ENCODE results near the gene OR13A1. TPM values are rescaled to one million over a fixed set of nuclear protein-coding genes. Genes with fewer than 3 reads are reported as not detected.
"Not testable (repeated sequence)": the region's sequence is repeated elsewhere in the genome, so short reads cannot be mapped to it uniquely, and the experiment has no call there.

Gene OR13A1
- total RNA-seq, 3 donors from 2014 or later, result not detected

- ATAC-seq, result no peak
- intact Hi-C loops (cut with DNase I, micrococcal nuclease), result no loop called here
- no peak for DNase-seq
- Histone ChIP-seq H3K36me3 (ENCODE audit: low read depth) (no peaks in the 10 kb centered on the region), H3K4me1 (ENCODE audit: low read depth) (no peaks in the 10 kb centered on the region), H3K9me3 (peaks cover 1% of the 10 kb centered on the region), H3K4me3 (no peak overlapping the region)
- no peak for TF ChIP-seq CTCF (IDR thresholded peaks at IDR 0.05)
Observed at GRCh38 chr10:45308707-45309106, 6.7 kb downstream of the OR13A1 start.

GRCh38 chr10:45302573-45302972 lies 12.8 kb downstream of the OR13A1 start:
- H3K4me3 ChIP-seq, result no peak overlapping the region
- ATAC-seq (no peak), DNase-seq (no peak)
- no peaks in the 10 kb centered on the region for H3K9me3 ChIP-seq
- H3K4me1 ChIP-seq (ENCODE audit: low read depth), result no peaks in the 10 kb centered on the region
- intact Hi-C loops (cut with DNase I, micrococcal nuclease), result no loop called here
- no peak for TF ChIP-seq CTCF (IDR thresholded peaks at IDR 0.05)
- no peaks in the 10 kb centered on the region for H3K36me3 ChIP-seq (ENCODE audit: low read depth)

- H3K4me1 ChIP-seq (ENCODE audit: low read depth); DNase-seq; H3K36me3 ChIP-seq (ENCODE audit: low read depth); intact Hi-C loops (cut with DNase I, micrococcal nuclease); H3K9me3 ChIP-seq; H3K4me3 ChIP-seq; ATAC-seq: not testable (repeated sequence)
Observed at GRCh38 chr10:45298341-45298955, 17.0 kb downstream of the OR13A1 start.

- Histone ChIP-seq H3K4me1 (ENCODE audit: low read depth) (no peaks in the 10 kb centered on the region), H3K36me3 (ENCODE audit: low read depth) (no peaks in the 10 kb centered on the region), H3K9me3 (no peaks in the 10 kb centered on the region), H3K4me3 (no peak overlapping the region)
- DNase-seq (no peak), ATAC-seq (no peak)
- no peak for TF ChIP-seq CTCF (IDR thresholded peaks at IDR 0.05)
- intact Hi-C loops (cut with DNase I, micrococcal nuclease), result no loop called here
Observed at GRCh38 chr10:45294681-45295080, 20.7 kb downstream of the OR13A1 start.

- H3K4me1 ChIP-seq (ENCODE audit: low read depth), result no peaks in the 10 kb centered on the region
- no peaks in the 10 kb centered on the region for H3K9me3 ChIP-seq
- no peak overlapping the region for H3K4me3 ChIP-seq
- no peak for DNase-seq
- no peak for TF ChIP-seq CTCF (IDR thresholded peaks at IDR 0.05)
- intact Hi-C loops (cut with DNase I, micrococcal nuclease), result no loop called here
- ATAC-seq, result no peak
- H3K36me3 ChIP-seq (ENCODE audit: low read depth), result no peaks in the 10 kb centered on the region
Observed at GRCh38 chr10:45286980-45287379, 28.4 kb downstream of the OR13A1 start.

- no peak for ATAC-seq
- no peak for DNase-seq
Observed at GRCh38 chr10:45282061-45282460, 33.3 kb downstream of the OR13A1 start.

More at GRCh38 chr10:45282061-45282460, 33.3 kb downstream of the OR13A1 start:
- no peak for TF ChIP-seq CTCF (IDR thresholded peaks at IDR 0.05)
- H3K4me1 ChIP-seq (ENCODE audit: low read depth), result no peaks in the 10 kb centered on the region
- intact Hi-C loops (cut with DNase I, micrococcal nuclease), result no loop called here
- no peak overlapping the region for H3K4me3 ChIP-seq
- H3K9me3 ChIP-seq, result no peaks in the 10 kb centered on the region
- H3K36me3 ChIP-seq (ENCODE audit: low read depth), result no peaks in the 10 kb centered on the region
